GM19099 (cell line): ENCODE data around the gene KDM6A.

Experiments
- POLR2A ChIP-seq: IDR thresholded peaks from 3 replicates; pipeline ENCODE4 v1.6.1; 2011; ENCODE audit warnings: low read depth; ENCODE audit not compliant: insufficient read length; ENCODE audit errors: extremely low read depth

Gene KDM6A

GRCh38 chrX:45070116-45071007 lies 197.4 kb downstream of the KDM6A start:
- no peak for TF ChIP-seq POLR2A

GRCh38 chrX:45077748-45078424 lies 204.9 kb downstream of the KDM6A start:
- no peak for TF ChIP-seq POLR2A

GRCh38 chrX:45083314-45083713 lies 210.3 kb downstream of the KDM6A start:
- TF ChIP-seq POLR2A, result no peak

- TF ChIP-seq POLR2A, result no peak
Observed at GRCh38 chrX:45110494-45110893, 237.5 kb downstream of the KDM6A start.

GRCh38 chrX:45126158-45126557 lies 253.2 kb downstream of the KDM6A start:
- no peak for TF ChIP-seq POLR2A

- no peak for TF ChIP-seq POLR2A
Observed at GRCh38 chrX:45128896-45129454, 256.0 kb downstream of the KDM6A start.

GRCh38 chrX:45133465-45133864 lies 260.5 kb downstream of the KDM6A start:
- no peak for TF ChIP-seq POLR2A

- TF ChIP-seq POLR2A, result no peak
Observed at GRCh38 chrX:45134315-45134731, 261.3 kb downstream of the KDM6A start.

- no peak for TF ChIP-seq POLR2A
Observed at GRCh38 chrX:45134775-45135174, 261.8 kb downstream of the KDM6A start.

GRCh38 chrX:45137531-45137930 lies 264.5 kb downstream of the KDM6A start:
- TF ChIP-seq POLR2A, result no peak

GRCh38 chrX:45138525-45138924 lies 265.5 kb downstream of the KDM6A start:
- TF ChIP-seq POLR2A, result no peak

GRCh38 chrX:45140812-45141211 lies 267.8 kb downstream of the KDM6A start:
- no peak for TF ChIP-seq POLR2A

GRCh38 chrX:45142185-45142584 lies 269.2 kb downstream of the KDM6A start:
- TF ChIP-seq POLR2A, result no peak

GRCh38 chrX:45143455-45143854 lies 270.5 kb downstream of the KDM6A start:
- no peak for TF ChIP-seq POLR2A

GRCh38 chrX:45145492-45146215 lies 272.7 kb downstream of the KDM6A start:
- no peak for TF ChIP-seq POLR2A
